SK-N-SH (cell line): ENCODE results near the gene PODN. TPM values are rescaled to one million over a fixed set of nuclear protein-coding genes. Genes with fewer than 3 reads are reported as not detected.

ENCODE experiments used
- CTCF ChIA-PET: fragments of 300-600, 350-600 bp; formaldehyde crosslinking; extraction: SDS; loops from one replicate; lab custom pipeline; 2021; lab: Yijun Ruan, JAX
- POLR2A ChIA-PET: fragments of 350-600 bp; sonication (Branson Sonifier 250); formaldehyde crosslinking; extraction: SDS; loops from one replicate; lab custom pipeline; 2020; ENCODE audit warnings: antibody characterized with exemption, inconsistent platforms; lab: Yijun Ruan, JAX
- DNase-seq: peaks from one replicate; pipeline ENCODE4 v3.0.0; 2012
- H2AFZ ChIP-seq: fragments of 200-600 bp; sonication (generic); 2 replicates; pipeline ENCODE4 v1.8.1; 2016; ENCODE audit warnings: antibody characterized with exemption, mild to moderate bottlenecking, low read depth
- H3F3A ChIP-seq: fragments of 200-600 bp; sonication (generic); replicated peaks from 2 replicates; pipeline ENCODE3; 2016; ENCODE audit warnings: antibody characterized with exemption, mild to moderate bottlenecking; ENCODE audit not compliant: insufficient read depth
- H3K27ac ChIP-seq, 2 experiments: fragments of 200-500 bp in 1 of 2; fragments of 200-600 bp in 1 of 2; sonication (Bioruptor generic) in 1 of 2; sonication (generic), shearing (Covaris generic) in 1 of 2; 2 replicates each; pipeline versions ENCODE4 v1.5.1 to v1.6.1; 2014 to 2016; ENCODE audit warnings: low read depth in 2 of 2, inconsistent platforms in 1 of 2, low read length in 1 of 2, mild to moderate bottlenecking in 1 of 2, mixed read lengths in 1 of 2
- H3K27me3 ChIP-seq: fragments of 200-600 bp; sonication (generic), shearing (Covaris generic); 2 replicates; pipeline ENCODE4 v1.6.1; 2016; ENCODE audit warnings: mixed run types; ENCODE audit not compliant: insufficient read depth
- H3K36me3 ChIP-seq, 2 experiments: fragments of 200-500 bp in 1 of 2; fragments of 200-600 bp in 1 of 2; sonication (Bioruptor generic) in 1 of 2; sonication (generic) in 1 of 2; replicated peaks in 1 of 2; 2 replicates each; pipeline versions ENCODE3 to v1.5.1; 2014 to 2016; ENCODE audit warnings: low read length in 1 of 2, mild to moderate bottlenecking in 1 of 2; ENCODE audit not compliant: insufficient read depth in 2 of 2, control insufficient read depth in 1 of 2
- H3K4me1 ChIP-seq, 2 experiments: fragments of 200-500 bp in 1 of 2; fragments of 200-600 bp in 1 of 2; sonication (Bioruptor generic) in 1 of 2; sonication (generic), shearing (Covaris generic) in 1 of 2; 2 replicates each; pipeline versions ENCODE4 v1.5.1 to v1.6.1; 2014 to 2016; ENCODE audit warnings: low read depth in 1 of 2, low read length in 1 of 2, mixed run types in 1 of 2; ENCODE audit not compliant: insufficient read depth in 2 of 2, control insufficient read depth in 1 of 2
- H3K4me2 ChIP-seq: fragments of 200-600 bp; sonication (generic), shearing (Covaris generic); 2 replicates; pipeline ENCODE4 v1.6.1; 2017; ENCODE audit warnings: mixed run types
- H3K4me3 ChIP-seq, 2 experiments: fragments of 200-500 bp in 1 of 2; fragments of 200-600 bp in 1 of 2; sonication (Bioruptor generic) in 1 of 2; sonication (generic), shearing (Covaris generic) in 1 of 2; 2 replicates each; pipeline versions ENCODE4 v1.5.1 to v1.8.1; 2014 to 2016; ENCODE audit warnings: low read depth in 2 of 2, inconsistent platforms in 1 of 2, low read length in 1 of 2, mild to moderate bottlenecking in 1 of 2, mixed read lengths in 1 of 2, moderate library complexity in 1 of 2
- H3K79me2 ChIP-seq: fragments of 200-600 bp; sonication (generic); 2 replicates; pipeline ENCODE4 v1.8.1; 2017; ENCODE audit warnings: mild to moderate bottlenecking; ENCODE audit not compliant: insufficient read depth
- H3K9ac ChIP-seq: fragments of 200-600 bp; sonication (generic); 2 replicates; pipeline ENCODE4 v1.6.1; 2017; ENCODE audit warnings: mixed run types
- H3K9me2 ChIP-seq: fragments of 200-600 bp; sonication (generic); 2 replicates; pipeline ENCODE4 v1.6.1; 2017; ENCODE audit warnings: mixed run types
- H3K9me3 ChIP-seq: fragments of 200-600 bp; sonication (generic); 2 replicates; pipeline ENCODE4 v1.6.1; 2017; ENCODE audit warnings: mixed run types, mild to moderate bottlenecking, moderate library complexity
- H4K20me1 ChIP-seq: fragments of 200-600 bp; sonication (generic); 2 replicates; pipeline ENCODE4 v1.6.1; 2017; ENCODE audit warnings: mild to moderate bottlenecking, mixed run types; ENCODE audit not compliant: insufficient read depth
- CHD2 ChIP-seq: fragments of 150-350 bp; IDR thresholded peaks from 2 replicates; pipeline ENCODE4 v1.6.1; 2018; ENCODE audit warnings: low read length; ENCODE audit not compliant: partially characterized antibody
- ELF1 ChIP-seq: IDR thresholded peaks from 2 replicates; pipeline ENCODE4 v1.4.0; 2012
- FOXJ3 ChIP-seq: sonication (generic); formaldehyde crosslinking; IDR thresholded peaks from 2 replicates; pipeline ENCODE4 v1.5.1; 2020; ENCODE audit warnings: mild to moderate bottlenecking, missing genetic modification reagents
- MXI1 ChIP-seq: IDR thresholded peaks from 2 replicates; pipeline ENCODE4 v1.6.1; 2012; ENCODE audit warnings: mild to moderate bottlenecking, low read depth, low read length, improper control_type of control experiment
- PBX3 ChIP-seq: IDR thresholded peaks from 2 replicates; pipeline ENCODE4; 2012
- POLR2AphosphoS5 ChIP-seq: IDR thresholded peaks from 2 replicates; pipeline ENCODE4 v1.6.1; 2012; ENCODE audit warnings: low read depth, low read length
- REST ChIP-seq: IDR thresholded peaks from 2 replicates; pipeline ENCODE4 v1.6.1; 2012; ENCODE audit warnings: mild to moderate bottlenecking, low read depth, low read length, moderate library complexity
- RFX5 ChIP-seq: IDR thresholded peaks from 2 replicates; pipeline ENCODE4 v1.6.1; 2012; ENCODE audit warnings: mild to moderate bottlenecking, improper control_type of control experiment, low read length
- RXRA ChIP-seq: IDR thresholded peaks from 2 replicates; pipeline ENCODE4 v1.4.0; 2012; ENCODE audit warnings: low read depth, mild to moderate bottlenecking, borderline replicate concordance
- SMC3 ChIP-seq: IDR thresholded peaks from 2 replicates; pipeline ENCODE4 v1.6.1; 2012; ENCODE audit warnings: low read depth, low read length, improper control_type of control experiment
- TCF12 ChIP-seq: IDR thresholded peaks from 2 replicates; pipeline ENCODE4 v1.4.0; 2012
- TEAD4 ChIP-seq: IDR thresholded peaks from 2 replicates; pipeline ENCODE4 v1.4.0; 2012; ENCODE audit warnings: mild to moderate bottlenecking, borderline replicate concordance; ENCODE audit not compliant: insufficient read depth
- USF1 ChIP-seq: IDR thresholded peaks from 2 replicates; pipeline ENCODE4 v1.4.0; 2012; ENCODE audit warnings: low read depth, borderline replicate concordance
- YY1 ChIP-seq: IDR thresholded peaks from 2 replicates; pipeline ENCODE4 v1.4.0; 2012; ENCODE audit warnings: low read depth, mild to moderate bottlenecking
- WGBS: methylation state at CpG from one replicate; pipeline ENCODE4 v1.1.6; 2017; ENCODE audit warnings: low lambda C conversion rate; 5-methylcytosine and 5-hydroxymethylcytosine counted together
- polyA plus RNA-seq, 3 experiments: library from polyadenylated mRNA; depleted of rRNA; stranded (reverse); fragments of >200 nt; gene quantifications; 2 replicates each; pipeline ENCODE4 v1.2.3, GENCODE V29; 2012
- TF ChIP-seq, protein P1 (sequence below): IDR thresholded peaks from 2 replicates; pipeline ENCODE4 v1.4.0; 2012; ENCODE audit warnings: low read depth, borderline replicate concordance
- TF ChIP-seq, protein P2 (sequence below): IDR thresholded peaks from 2 replicates; pipeline ENCODE4 v1.4.0; 2012; ENCODE audit warnings: low read depth
- TF ChIP-seq, protein P3 (sequence below): fragments of 150-350 bp; IDR thresholded peaks from 2 replicates; pipeline ENCODE4 v1.6.1; 2017; ENCODE audit warnings: antibody characterized with exemption, low read length, low read depth, borderline replicate concordance

The PODN gene
- polyA plus RNA-seq, 1 of the 3 experiments (the other 2 are of a cell fraction) = 2.0 TPM

DNA sequence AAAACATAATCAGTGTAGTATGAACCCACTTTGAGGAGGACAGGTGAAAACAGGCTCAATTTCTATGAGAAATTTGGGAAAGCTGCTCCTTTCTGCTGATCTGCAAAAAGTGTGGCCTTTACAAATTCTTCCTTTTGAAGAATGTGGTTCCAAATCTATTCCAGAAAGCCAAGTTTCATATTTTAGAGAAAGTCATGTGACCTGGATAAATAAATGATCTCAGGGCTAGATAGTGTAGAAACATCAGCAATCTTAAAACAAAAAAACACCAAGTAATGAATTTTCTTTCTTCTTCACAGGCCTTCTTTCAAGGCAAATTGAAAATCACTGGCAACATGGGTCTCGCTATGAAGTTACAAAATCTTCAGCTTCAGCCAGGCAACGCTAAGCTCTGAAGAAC lies 11.7 kb upstream of the PODN start:
- 93% methylated on average over 2 of the region's 2 CpGs for WGBS
- DNase-seq = no peak
- no peaks in the 10 kb centered on the region for H3K27me3 ChIP-seq
- ChIA-PET POLR2A (no interaction called here), CTCF (no interaction called here)
- H3F3A ChIP-seq = peaks cover 23% of the 10 kb centered on the region
- peaks cover 22 to 28% of the 10 kb centered on the region in 2 experiments for H3K36me3 ChIP-seq
- H4K20me1 ChIP-seq = no peaks in the 10 kb centered on the region
- H3K4me3 ChIP-seq = no peak overlapping the region
- H3K9me2 ChIP-seq = no peaks in the 10 kb centered on the region
- H3K9ac ChIP-seq = no peak overlapping the region
- H3K9me3 ChIP-seq = no peaks in the 10 kb centered on the region
- H2AFZ ChIP-seq = no peak overlapping the region
- H3K4me2 ChIP-seq = no peak overlapping the region
- no peak overlapping the region for H3K27ac ChIP-seq
- H3K4me1 ChIP-seq = peaks cover 28 to 43% of the 10 kb centered on the region in 2 experiments
- no peaks in the 10 kb centered on the region for H3K79me2 ChIP-seq
- TF ChIP-seq, protein P1, sequence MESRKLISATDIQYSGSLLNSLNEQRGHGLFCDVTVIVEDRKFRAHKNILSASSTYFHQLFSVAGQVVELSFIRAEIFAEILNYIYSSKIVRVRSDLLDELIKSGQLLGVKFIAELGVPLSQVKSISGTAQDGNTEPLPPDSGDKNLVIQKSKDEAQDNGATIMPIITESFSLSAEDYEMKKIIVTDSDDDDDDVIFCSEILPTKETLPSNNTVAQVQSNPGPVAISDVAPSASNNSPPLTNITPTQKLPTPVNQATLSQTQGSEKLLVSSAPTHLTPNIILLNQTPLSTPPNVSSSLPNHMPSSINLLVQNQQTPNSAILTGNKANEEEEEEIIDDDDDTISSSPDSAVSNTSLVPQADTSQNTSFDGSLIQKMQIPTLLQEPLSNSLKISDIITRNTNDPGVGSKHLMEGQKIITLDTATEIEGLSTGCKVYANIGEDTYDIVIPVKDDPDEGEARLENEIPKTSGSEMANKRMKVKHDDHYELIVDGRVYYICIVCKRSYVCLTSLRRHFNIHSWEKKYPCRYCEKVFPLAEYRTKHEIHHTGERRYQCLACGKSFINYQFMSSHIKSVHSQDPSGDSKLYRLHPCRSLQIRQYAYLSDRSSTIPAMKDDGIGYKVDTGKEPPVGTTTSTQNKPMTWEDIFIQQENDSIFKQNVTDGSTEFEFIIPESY = no peak
- no peak for TF ChIP-seq RXRA
- TF ChIP-seq TCF12 = no peak
- no peak for TF ChIP-seq REST

DNA sequence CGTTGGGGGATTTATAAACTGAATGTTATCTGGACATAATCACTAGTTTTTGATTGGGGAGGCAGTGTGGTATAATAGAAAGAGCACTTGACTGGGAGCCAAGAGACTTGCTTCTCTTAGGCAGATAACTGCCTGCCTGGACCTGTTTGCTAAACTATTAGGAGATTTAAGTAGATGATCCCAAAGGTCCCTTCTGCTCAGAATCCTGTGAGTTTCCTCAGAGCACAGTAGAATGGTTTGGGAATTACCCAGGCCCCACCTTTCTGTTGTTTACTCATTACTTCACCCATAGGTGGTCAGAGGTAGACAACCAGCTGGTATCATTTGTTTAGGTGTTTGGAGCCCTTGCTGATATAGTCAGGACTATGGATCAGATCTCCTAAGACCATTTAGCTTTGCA lies 10.3 kb upstream of the PODN start:
- peaks cover 26 to 39% of the 10 kb centered on the region in 2 experiments for H3K4me1 ChIP-seq
- H3K79me2 ChIP-seq = no peaks in the 10 kb centered on the region
- H3K27ac ChIP-seq = no peak overlapping the region
- H3K9me2 ChIP-seq = no peaks in the 10 kb centered on the region
- no peak for DNase-seq
- H3F3A ChIP-seq = peaks cover 20% of the 10 kb centered on the region
- H4K20me1 ChIP-seq = no peaks in the 10 kb centered on the region
- ChIA-PET POLR2A (no interaction called here), CTCF (no interaction called here)
- H3K36me3 ChIP-seq = peaks cover 22 to 28% of the 10 kb centered on the region in 2 experiments
- H2AFZ ChIP-seq = no peak overlapping the region
- no peak for TF ChIP-seq PBX3
- TF ChIP-seq, protein P2, sequence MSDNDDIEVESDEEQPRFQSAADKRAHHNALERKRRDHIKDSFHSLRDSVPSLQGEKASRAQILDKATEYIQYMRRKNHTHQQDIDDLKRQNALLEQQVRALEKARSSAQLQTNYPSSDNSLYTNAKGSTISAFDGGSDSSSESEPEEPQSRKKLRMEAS = no peak
- TF ChIP-seq, protein P1 = no peak
- no peak for TF ChIP-seq CHD2
- TF ChIP-seq MXI1 = no peak
- no peak for TF ChIP-seq RFX5
- no peak for TF ChIP-seq SMC3
- TF ChIP-seq FOXJ3 (CRISPR knock-in tag) = no peak
- no peak for TF ChIP-seq RXRA
- no peak for TF ChIP-seq ELF1
- no peak for TF ChIP-seq TEAD4
- no peak for TF ChIP-seq USF1
- TF ChIP-seq, protein P3, sequence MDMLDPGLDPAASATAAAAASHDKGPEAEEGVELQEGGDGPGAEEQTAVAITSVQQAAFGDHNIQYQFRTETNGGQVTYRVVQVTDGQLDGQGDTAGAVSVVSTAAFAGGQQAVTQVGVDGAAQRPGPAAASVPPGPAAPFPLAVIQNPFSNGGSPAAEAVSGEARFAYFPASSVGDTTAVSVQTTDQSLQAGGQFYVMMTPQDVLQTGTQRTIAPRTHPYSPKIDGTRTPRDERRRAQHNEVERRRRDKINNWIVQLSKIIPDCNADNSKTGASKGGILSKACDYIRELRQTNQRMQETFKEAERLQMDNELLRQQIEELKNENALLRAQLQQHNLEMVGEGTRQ = no peak
- no peak for TF ChIP-seq YY1
- no peak for TF ChIP-seq POLR2AphosphoS5
- WGBS = 31% methylated on average over 1 of the region's 1 CpG
- no peaks in the 10 kb centered on the region for H3K9me3 ChIP-seq
- H3K9ac ChIP-seq = no peak overlapping the region
- no peaks in the 10 kb centered on the region for H3K27me3 ChIP-seq
- H3K4me2 ChIP-seq = no peak overlapping the region
- no peak overlapping the region for H3K4me3 ChIP-seq
